Right lobe of liver (tissue), 4 donors: Measurements from ENCODE around the gene AGL.

Source experiments
- POLR2A ChIP-seq: fragments of 450-650 bp; IDR thresholded peaks from one replicate; pipeline ENCODE4 v1.6.1; 2017; ENCODE audit warnings: antibody characterized with exemption, mild to moderate bottlenecking
- TF ChIP-seq, protein P1 (sequence below), 4 donors: fragments of 200-600 bp in 3 of 4; fragments of 450-650 bp in 1 of 4; IDR thresholded peaks; one replicate each; pipeline versions ENCODE4 v1.5.1 to v1.8.0; 2016 to 2022; ENCODE audit warnings: antibody characterized with exemption in 4 of 4, mild to moderate bottlenecking in 2 of 4
- donor health status: DM: no; HTN: no; CAD: no.
- donor health status: DM: no; HTN: no; CAD: no.
- donor health status: DM: no; HTN: yes; CAD: no.

DNA sequence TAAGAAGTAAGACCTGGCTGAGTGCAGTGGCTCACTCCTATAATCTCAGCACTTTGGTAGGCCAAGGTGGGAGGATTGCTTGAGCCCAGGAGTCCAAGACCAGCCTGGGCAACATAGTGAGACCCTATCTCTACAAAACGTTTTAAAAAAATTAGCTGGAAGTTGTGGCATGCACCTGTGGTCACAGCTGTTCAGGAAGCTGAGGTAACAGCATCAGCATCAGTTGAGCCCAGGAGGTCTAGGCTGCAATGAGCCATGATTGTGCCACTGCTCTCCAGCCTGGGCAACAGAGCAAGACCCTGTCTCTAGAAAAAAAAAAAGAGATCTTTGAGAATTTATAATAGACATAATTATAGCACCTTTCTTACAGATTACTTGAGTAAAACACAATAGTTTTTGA, 36.0 kb downstream of the AGL start:
- no peak for TF ChIP-seq POLR2A
- TF ChIP-seq, protein P1, sequence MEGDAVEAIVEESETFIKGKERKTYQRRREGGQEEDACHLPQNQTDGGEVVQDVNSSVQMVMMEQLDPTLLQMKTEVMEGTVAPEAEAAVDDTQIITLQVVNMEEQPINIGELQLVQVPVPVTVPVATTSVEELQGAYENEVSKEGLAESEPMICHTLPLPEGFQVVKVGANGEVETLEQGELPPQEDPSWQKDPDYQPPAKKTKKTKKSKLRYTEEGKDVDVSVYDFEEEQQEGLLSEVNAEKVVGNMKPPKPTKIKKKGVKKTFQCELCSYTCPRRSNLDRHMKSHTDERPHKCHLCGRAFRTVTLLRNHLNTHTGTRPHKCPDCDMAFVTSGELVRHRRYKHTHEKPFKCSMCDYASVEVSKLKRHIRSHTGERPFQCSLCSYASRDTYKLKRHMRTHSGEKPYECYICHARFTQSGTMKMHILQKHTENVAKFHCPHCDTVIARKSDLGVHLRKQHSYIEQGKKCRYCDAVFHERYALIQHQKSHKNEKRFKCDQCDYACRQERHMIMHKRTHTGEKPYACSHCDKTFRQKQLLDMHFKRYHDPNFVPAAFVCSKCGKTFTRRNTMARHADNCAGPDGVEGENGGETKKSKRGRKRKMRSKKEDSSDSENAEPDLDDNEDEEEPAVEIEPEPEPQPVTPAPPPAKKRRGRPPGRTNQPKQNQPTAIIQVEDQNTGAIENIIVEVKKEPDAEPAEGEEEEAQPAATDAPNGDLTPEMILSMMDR (IDR thresholded peaks at IDR 0.05): no peak
